Activated CD4-positive, alpha-beta T cell treated with anti-CD3 and anti-CD28 coated beads, Interleukin-2, amount 50 U/mL, for 16 hours (primary cell): Measurements from ENCODE around the gene A4GALT.
"Not testable (repeated sequence)": the region's sequence is repeated elsewhere in the genome, so short reads cannot be mapped to it uniquely, and the experiment has no call there.

Source experiments
- DNase-seq: peaks from one replicate; pipeline ENCODE4 v3.0.0-alpha.2; 2020

A4GALT gene

GRCh38 chr22:42679691-42680090, 41.0 kb downstream of the A4GALT start:
- DNase-seq = no peak

- no peak for DNase-seq
Observed at GRCh38 chr22:42678894-42679293, 41.8 kb downstream of the A4GALT start.

- DNase-seq = not testable (repeated sequence)
Observed at GRCh38 chr22:42677936-42678335, 42.7 kb downstream of the A4GALT start.

- DNase-seq = no peak
Observed at GRCh38 chr22:42676059-42676607, 44.5 kb downstream of the A4GALT start.

- DNase-seq = no peak
Observed at GRCh38 chr22:42673898-42674401, 46.7 kb downstream of the A4GALT start.

- DNase-seq = not testable (repeated sequence)
Observed at GRCh38 chr22:42673071-42673470, 47.6 kb downstream of the A4GALT start.

GRCh38 chr22:42670921-42671709, 49.6 kb downstream of the A4GALT start:
- DNase-seq = no peak

- no peak for DNase-seq
Observed at GRCh38 chr22:42670046-42670445, 50.6 kb downstream of the A4GALT start.

GRCh38 chr22:42666393-42666792, 54.3 kb downstream of the A4GALT start:
- DNase-seq = not testable (repeated sequence)

GRCh38 chr22:42664976-42665831, 55.5 kb downstream of the A4GALT start:
- no peak for DNase-seq

- peak; percentile 76 for DNase-seq
Observed at GRCh38 chr22:42661985-42662831, 58.5 kb downstream of the A4GALT start.

- no peak for DNase-seq
Observed at GRCh38 chr22:42656578-42656977, 64.1 kb downstream of the A4GALT start.

- DNase-seq = no peak
Observed at GRCh38 chr22:42655693-42656092, 65.0 kb downstream of the A4GALT start.

GRCh38 chr22:42654436-42655073, 66.1 kb downstream of the A4GALT start:
- DNase-seq = no peak

GRCh38 chr22:42653999-42654398, 66.7 kb downstream of the A4GALT start:
- no peak for DNase-seq

- no peak for DNase-seq
Observed at GRCh38 chr22:42651134-42651533, 69.5 kb downstream of the A4GALT start.

- peak; percentile 85 for DNase-seq
Observed at GRCh38 chr22:42649246-42650099, 71.2 kb downstream of the A4GALT start, which contains the start of gene CYB5R3. Gene CYB5R3 (minus strand): TSS chr22:42649392. CDS start chr22:42649315, 77 bp downstream.

GRCh38 chr22:42648368-42649245, 72.1 kb downstream of the A4GALT start:
- DNase-seq = peak; percentile 31

GRCh38 chr22:42648017-42648367, 72.7 kb downstream of the A4GALT start:
- DNase-seq = no peak
